Neural progenitor cell (in vitro differentiated cells): ENCODE measurements around the gene TTC31. TPM values are rescaled to one million over a fixed set of nuclear protein-coding genes. Genes with fewer than 3 reads are reported as not detected.

Experiments
- DNase-seq: peaks from one replicate; pipeline ENCODE4 v3.0.0-alpha.2; 2016; ENCODE audit warnings: low spot score
- H2AFZ ChIP-seq: fragments of 200-600 bp; sonication (generic); replicated peaks from 2 replicates; pipeline ENCODE4 v1.6.1; 2016; ENCODE audit warnings: antibody characterized with exemption
- H3F3A ChIP-seq: fragments of 200-600 bp; sonication (generic); 2 replicates; pipeline ENCODE4 v1.6.1; 2016; ENCODE audit warnings: antibody characterized with exemption, low read depth
- H3K27ac ChIP-seq: fragments of 200-600 bp; sonication (generic); 2 replicates; pipeline ENCODE4 v1.5.1; 2016; ENCODE audit warnings: mild to moderate bottlenecking
- H3K27me3 ChIP-seq: fragments of 200-600 bp; sonication (generic); 2 replicates; pipeline ENCODE4 v1.6.1; 2016; ENCODE audit warnings: mild to moderate bottlenecking, moderate library complexity
- H3K36me3 ChIP-seq: fragments of 200-600 bp; sonication (generic); 2 replicates; pipeline ENCODE4 v1.5.1; 2016
- H3K4me1 ChIP-seq: fragments of 200-600 bp; sonication (generic); 2 replicates; pipeline ENCODE4 v1.6.1; 2016; ENCODE audit warnings: mixed run types
- H3K4me2 ChIP-seq: fragments of 200-600 bp; sonication (generic); 2 replicates; pipeline ENCODE4 v1.6.1; 2016
- H3K4me3 ChIP-seq: fragments of 200-600 bp; sonication (generic); 2 replicates; pipeline ENCODE4 v1.5.1; 2016
- H3K79me2 ChIP-seq: fragments of 200-600 bp; sonication (generic); 2 replicates; pipeline ENCODE4 v1.6.1; 2016; ENCODE audit warnings: low read depth
- H3K9ac ChIP-seq: fragments of 200-600 bp; sonication (generic); 2 replicates; pipeline ENCODE4 v1.6.1; 2016
- H3K9me3 ChIP-seq: fragments of 200-600 bp; sonication (generic); 2 replicates; pipeline ENCODE4 v1.5.1; 2016; ENCODE audit warnings: low read depth
- H4K20me1 ChIP-seq: fragments of 200-600 bp; sonication (generic); 2 replicates; pipeline ENCODE4 v1.6.1; 2016; ENCODE audit warnings: low read depth
- H3K27ac Mint-ChIP-seq: 3 replicates; pipeline ENCODE4 v1.8.0; 2021; ENCODE audit warnings: mixed read lengths
- H3K27me3 Mint-ChIP-seq: 2 replicates; pipeline ENCODE4 v1.8.0; 2022; ENCODE audit warnings: low read depth, mild to moderate bottlenecking, inconsistent platforms, moderate library complexity, mixed read lengths; ENCODE audit not compliant: insufficient read depth
- H3K36me3 Mint-ChIP-seq: 3 replicates; pipeline ENCODE4 v1.8.0; 2021; ENCODE audit warnings: mixed read lengths
- H3K4me1 Mint-ChIP-seq: 3 replicates; pipeline ENCODE4 v1.8.0; 2021; ENCODE audit warnings: mixed read lengths
- H3K4me3 Mint-ChIP-seq: 3 replicates; pipeline ENCODE4 v1.8.0; 2021; ENCODE audit warnings: mild to moderate bottlenecking, moderate library complexity, mixed read lengths
- H3K9me3 Mint-ChIP-seq: 3 replicates; pipeline ENCODE4 v1.8.0; 2020; ENCODE audit warnings: mixed read lengths
- CTCF ChIP-seq: fragments of 200-600 bp; sonication (generic); IDR thresholded peaks from 2 replicates; pipeline ENCODE4 v1.5.1; 2017; ENCODE audit warnings: antibody characterized with exemption, mild to moderate bottlenecking
- EZH2 ChIP-seq: fragments of 200-600 bp; sonication (generic); IDR thresholded peaks from 2 replicates; pipeline ENCODE4 v1.6.1; 2017; ENCODE audit warnings: antibody characterized with exemption, mild to moderate bottlenecking, moderate library complexity
- EZH2phosphoT487 ChIP-seq: fragments of 200-600 bp; sonication (generic); IDR thresholded peaks from 2 replicates; pipeline ENCODE4 v1.6.1; 2017; ENCODE audit warnings: antibody characterized with exemption
- total RNA-seq: library from RNA; depleted of rRNA; stranded (reverse); fragments of >200 nt; gene quantifications from 2 replicates; pipeline ENCODE4 v1.2.3, GENCODE V29; 2015; ENCODE audit warnings: low replicate concordance

TTC31 gene
- total RNA-seq, 1 donor from 2014 or later: 22.6 TPM

GRCh38 chr2:74488643-74489481 is 6.0 kb downstream of the TTC31 start:
- H3K4me2 ChIP-seq: no peak overlapping the region
- Mint-ChIP-seq H3K27me3 (no peaks in the 10 kb centered on the region), H3K27ac (no peak overlapping the region), H3K4me3 (no peak overlapping the region), H3K4me1 (no peaks in the 10 kb centered on the region), H3K36me3 (peaks cover 28% of the 10 kb centered on the region), H3K9me3 (no peaks in the 10 kb centered on the region)
- no peak for DNase-seq
- peaks cover 6% of the 10 kb centered on the region for H3K79me2 ChIP-seq
- peaks cover 4% of the 10 kb centered on the region for H4K20me1 ChIP-seq
- H3K36me3 ChIP-seq: no peaks in the 10 kb centered on the region
- H3K4me3 ChIP-seq: no peak overlapping the region
- H3K9ac ChIP-seq: no peak overlapping the region
- H3K9me3 ChIP-seq: no peaks in the 10 kb centered on the region
- no peak overlapping the region for H2AFZ ChIP-seq
- H3K27me3 ChIP-seq: no peaks in the 10 kb centered on the region
- H3K4me1 ChIP-seq: no peaks in the 10 kb centered on the region
- H3F3A ChIP-seq: no peaks in the 10 kb centered on the region
- TF ChIP-seq EZH2 (no peak), EZH2phosphoT487 (no peak), CTCF (no peak)
- H3K27ac ChIP-seq: no peak overlapping the region

GRCh38 chr2:74489906-74490305 is 7.0 kb downstream of the TTC31 start:
- Histone ChIP-seq H3K9me3 (no peaks in the 10 kb centered on the region), H3K36me3 (no peaks in the 10 kb centered on the region), H3K9ac (no peak overlapping the region), H3K27ac (no peak overlapping the region), H3K4me2 (no peak overlapping the region), H3K4me1 (no peaks in the 10 kb centered on the region), H2AFZ (no peak overlapping the region), H3K79me2 (no peaks in the 10 kb centered on the region), H3K4me3 (no peak overlapping the region), H3K27me3 (peaks cover 9% of the 10 kb centered on the region), H3F3A (no peaks in the 10 kb centered on the region), H4K20me1 (peaks cover 4% of the 10 kb centered on the region)
- no peak for DNase-seq
- Mint-ChIP-seq H3K36me3 (peaks cover 28% of the 10 kb centered on the region), H3K4me3 (no peak overlapping the region), H3K27me3 (no peaks in the 10 kb centered on the region), H3K27ac (no peak overlapping the region), H3K9me3 (no peaks in the 10 kb centered on the region), H3K4me1 (no peaks in the 10 kb centered on the region)
- TF ChIP-seq EZH2phosphoT487 (no peak), CTCF (no peak), EZH2 (no peak)

- H3K79me2 ChIP-seq: no peaks in the 10 kb centered on the region
- no peak overlapping the region for H3K27ac ChIP-seq
- H3K4me3 ChIP-seq: no peak overlapping the region
- no peaks in the 10 kb centered on the region for H3K4me1 ChIP-seq
- H3K4me2 ChIP-seq: no peak overlapping the region
- no peak overlapping the region for H3K27ac Mint-ChIP-seq
- no peak for TF ChIP-seq EZH2
- TF ChIP-seq CTCF: no peak
- no peak for TF ChIP-seq EZH2phosphoT487
- peaks cover 22% of the 10 kb centered on the region for H3K36me3 Mint-ChIP-seq
- H4K20me1 ChIP-seq: peaks cover 4% of the 10 kb centered on the region
- H3K27me3 ChIP-seq: peaks cover 29% of the 10 kb centered on the region
- no peaks in the 10 kb centered on the region for H3K4me1 Mint-ChIP-seq
- no peak for DNase-seq
- H3K9ac ChIP-seq: no peak overlapping the region
- peaks cover 13% of the 10 kb centered on the region for H3K27me3 Mint-ChIP-seq
- H3F3A ChIP-seq: no peaks in the 10 kb centered on the region
- no peak overlapping the region for H2AFZ ChIP-seq
- no peaks in the 10 kb centered on the region for H3K36me3 ChIP-seq
- no peaks in the 10 kb centered on the region for H3K9me3 Mint-ChIP-seq
- H3K4me3 Mint-ChIP-seq: no peak overlapping the region
- no peaks in the 10 kb centered on the region for H3K9me3 ChIP-seq
Observed at GRCh38 chr2:74491648-74492544, 9.0 kb downstream of the TTC31 start.
